Stimulated activated CD4-positive, alpha-beta T cell treated with anti-CD3 and anti-CD28 coated beads, Interleukin-2, amount 100 ng/mL, for 24 hours (primary cell): Measurements from ENCODE around the gene DNAJC2.
A peak's percentile ranks its signal among the peaks of the same experiment; 100 is the strongest.
"Not testable (repeated sequence)": the region's sequence is repeated elsewhere in the genome, so short reads cannot be mapped to it uniquely, and the experiment has no call there.

Experiments
- DNase-seq, 2 donors: peaks; one replicate each; pipeline ENCODE4 v3.0.0-alpha.2; 2020

DNAJC2 gene

GRCh38 chr7:103341466-103341865, 3.1 kb downstream of the DNAJC2 start:
- no peak for DNase-seq

GRCh38 chr7:103338864-103339263, 5.7 kb downstream of the DNAJC2 start:
- no peak for DNase-seq

GRCh38 chr7:103336761-103337160, 7.8 kb downstream of the DNAJC2 start:
- DNase-seq = no peak

GRCh38 chr7:103325744-103326143, 18.8 kb downstream of the DNAJC2 start:
- no peak for DNase-seq

GRCh38 chr7:103317009-103317408, 27.6 kb downstream of the DNAJC2 start:
- no peak for DNase-seq

- no peak for DNase-seq
Measured at GRCh38 chr7:103316380-103316941, 28.1 kb downstream of the DNAJC2 start.

GRCh38 chr7:103314852-103315251, 29.7 kb downstream of the DNAJC2 start:
- DNase-seq = no peak

- no peak for DNase-seq
Measured at GRCh38 chr7:103307503-103308231, 36.9 kb downstream of the DNAJC2 start.

- no peak for DNase-seq
Measured at GRCh38 chr7:103301441-103301840, 43.1 kb downstream of the DNAJC2 start.

- DNase-seq = no peak
Measured at GRCh38 chr7:103299660-103300059, 44.9 kb downstream of the DNAJC2 start.

GRCh38 chr7:103297837-103298179, 46.8 kb downstream of the DNAJC2 start:
- DNase-seq = no peak

- DNase-seq = peak; percentile 98
Measured at GRCh38 chr7:103296901-103297836, 47.4 kb downstream of the DNAJC2 start, which contains the start of gene PMPCB. TSS of gene PMPCB (plus strand) at chr7:103297435. CDS start at chr7:103297460, 25 bp downstream.

- no peak for DNase-seq
Measured at GRCh38 chr7:103293526-103293925, 51.0 kb downstream of the DNAJC2 start.

GRCh38 chr7:103292122-103292521, 52.4 kb downstream of the DNAJC2 start:
- no peak for DNase-seq

GRCh38 chr7:103282802-103283427, 61.7 kb downstream of the DNAJC2 start:
- DNase-seq = not testable (repeated sequence)

GRCh38 chr7:103280803-103281155, 63.8 kb downstream of the DNAJC2 start:
- peak; percentile 26 to 32 for DNase-seq

- DNase-seq = peak; percentile 87 to 88
Measured at GRCh38 chr7:103279963-103280802, 64.4 kb downstream of the DNAJC2 start.

GRCh38 chr7:103279636-103279962, 65.0 kb downstream of the DNAJC2 start:
- DNase-seq = not testable (repeated sequence)

GRCh38 chr7:103278195-103278594, 66.4 kb downstream of the DNAJC2 start:
- DNase-seq = not testable (repeated sequence)

GRCh38 chr7:103274867-103275266, 69.7 kb downstream of the DNAJC2 start:
- DNase-seq = not testable (repeated sequence)

- DNase-seq = not testable (repeated sequence)
Measured at GRCh38 chr7:103273374-103273773, 71.2 kb downstream of the DNAJC2 start.

- DNase-seq = not testable (repeated sequence)
Measured at GRCh38 chr7:103266229-103266628, 78.3 kb downstream of the DNAJC2 start.
